Esophagus squamous epithelium (tissue), 4 donors: ENCODE measurements around the gene SLC28A1.

ENCODE experiments used
- POLR2A ChIP-seq, 4 donors: fragments of 450-650 bp; IDR thresholded peaks; one replicate each; pipeline ENCODE4 v1.6.1; 2017; ENCODE audit warnings: antibody characterized with exemption in 4 of 4, mild to moderate bottlenecking in 4 of 4, moderate library complexity in 3 of 4
- TF ChIP-seq, protein P1 (sequence below), 6 experiments: fragments of 450-650 bp in 4 of 6; fragments of 200-600 bp in 2 of 6; sonication (generic) in 2 of 6; IDR thresholded peaks; one replicate each; pipeline ENCODE4 v1.5.1; 2016 to 2019; ENCODE audit warnings: antibody characterized with exemption in 6 of 6, mild to moderate bottlenecking in 4 of 6, moderate library complexity in 4 of 6

DNA sequence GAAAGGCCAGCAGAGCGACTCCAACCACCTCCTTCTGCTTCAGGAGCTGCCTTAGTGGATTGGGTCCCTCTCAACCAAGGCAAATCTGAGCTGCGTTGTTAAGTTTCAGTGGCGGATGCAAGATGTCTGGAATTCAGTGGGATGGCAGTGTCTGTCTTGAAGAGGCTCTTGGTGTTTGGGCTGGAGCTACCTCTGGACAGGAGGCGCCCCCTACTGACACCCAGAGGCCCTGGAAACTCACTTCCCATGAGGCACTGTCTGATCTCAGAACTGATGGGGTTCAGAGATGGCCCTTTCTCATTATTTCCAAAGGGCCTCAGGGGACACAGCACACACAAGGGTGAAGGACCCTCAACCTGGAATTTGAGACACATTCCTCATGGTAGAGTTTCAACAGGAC lies 6.0 kb upstream of the SLC28A1 start:
- TF ChIP-seq, protein P1, sequence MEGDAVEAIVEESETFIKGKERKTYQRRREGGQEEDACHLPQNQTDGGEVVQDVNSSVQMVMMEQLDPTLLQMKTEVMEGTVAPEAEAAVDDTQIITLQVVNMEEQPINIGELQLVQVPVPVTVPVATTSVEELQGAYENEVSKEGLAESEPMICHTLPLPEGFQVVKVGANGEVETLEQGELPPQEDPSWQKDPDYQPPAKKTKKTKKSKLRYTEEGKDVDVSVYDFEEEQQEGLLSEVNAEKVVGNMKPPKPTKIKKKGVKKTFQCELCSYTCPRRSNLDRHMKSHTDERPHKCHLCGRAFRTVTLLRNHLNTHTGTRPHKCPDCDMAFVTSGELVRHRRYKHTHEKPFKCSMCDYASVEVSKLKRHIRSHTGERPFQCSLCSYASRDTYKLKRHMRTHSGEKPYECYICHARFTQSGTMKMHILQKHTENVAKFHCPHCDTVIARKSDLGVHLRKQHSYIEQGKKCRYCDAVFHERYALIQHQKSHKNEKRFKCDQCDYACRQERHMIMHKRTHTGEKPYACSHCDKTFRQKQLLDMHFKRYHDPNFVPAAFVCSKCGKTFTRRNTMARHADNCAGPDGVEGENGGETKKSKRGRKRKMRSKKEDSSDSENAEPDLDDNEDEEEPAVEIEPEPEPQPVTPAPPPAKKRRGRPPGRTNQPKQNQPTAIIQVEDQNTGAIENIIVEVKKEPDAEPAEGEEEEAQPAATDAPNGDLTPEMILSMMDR (IDR thresholded peaks at IDR 0.05) = peak in 5 of 6 experiments; percentile 60 to 78 (median 65)
- TF ChIP-seq POLR2A (IDR thresholded peaks at IDR 0.05) = no peak
